RWPE1 (cell line): ENCODE results near the gene CNTN3.

Source experiments
- CTCF ChIA-PET: fragments of 350-600 bp; sonication (Branson Sonifier 250); formaldehyde crosslinking; extraction: SDS; loops from one replicate; lab custom pipeline; 2021; lab: Yijun Ruan, JAX
- POLR2A ChIA-PET: fragments of 400-600 bp; formaldehyde crosslinking; extraction: SDS; loops from one replicate; lab custom pipeline; 2020; ENCODE audit warnings: antibody characterized with exemption; ENCODE audit not compliant: low non-redundant PET; lab: Yijun Ruan, JAX
- DNase-seq: peaks from one replicate; pipeline ENCODE4 v3.0.0; 2012; ENCODE audit warnings: low spot score
- H3K27ac ChIP-seq: fragments of 450-650 bp; 2 replicates; pipeline ENCODE4 v1.5.1; 2017
- TF ChIP-seq, protein P1 (sequence below): fragments of 450-650 bp; conservative IDR thresholded peaks from 2 replicates; pipeline ENCODE4 v1.5.1; 2017; ENCODE audit warnings: low read depth, mild to moderate bottlenecking

Gene CNTN3

GRCh38 chr3:74621581-74621980, 7.1 kb upstream of the CNTN3 start:
- H3K27ac ChIP-seq, result no peak overlapping the region
- ChIA-PET CTCF (no interaction called here), POLR2A (no interaction called here)
- TF ChIP-seq, protein P1, sequence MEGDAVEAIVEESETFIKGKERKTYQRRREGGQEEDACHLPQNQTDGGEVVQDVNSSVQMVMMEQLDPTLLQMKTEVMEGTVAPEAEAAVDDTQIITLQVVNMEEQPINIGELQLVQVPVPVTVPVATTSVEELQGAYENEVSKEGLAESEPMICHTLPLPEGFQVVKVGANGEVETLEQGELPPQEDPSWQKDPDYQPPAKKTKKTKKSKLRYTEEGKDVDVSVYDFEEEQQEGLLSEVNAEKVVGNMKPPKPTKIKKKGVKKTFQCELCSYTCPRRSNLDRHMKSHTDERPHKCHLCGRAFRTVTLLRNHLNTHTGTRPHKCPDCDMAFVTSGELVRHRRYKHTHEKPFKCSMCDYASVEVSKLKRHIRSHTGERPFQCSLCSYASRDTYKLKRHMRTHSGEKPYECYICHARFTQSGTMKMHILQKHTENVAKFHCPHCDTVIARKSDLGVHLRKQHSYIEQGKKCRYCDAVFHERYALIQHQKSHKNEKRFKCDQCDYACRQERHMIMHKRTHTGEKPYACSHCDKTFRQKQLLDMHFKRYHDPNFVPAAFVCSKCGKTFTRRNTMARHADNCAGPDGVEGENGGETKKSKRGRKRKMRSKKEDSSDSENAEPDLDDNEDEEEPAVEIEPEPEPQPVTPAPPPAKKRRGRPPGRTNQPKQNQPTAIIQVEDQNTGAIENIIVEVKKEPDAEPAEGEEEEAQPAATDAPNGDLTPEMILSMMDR, result no peak
- DNase-seq, result no peak

DNA sequence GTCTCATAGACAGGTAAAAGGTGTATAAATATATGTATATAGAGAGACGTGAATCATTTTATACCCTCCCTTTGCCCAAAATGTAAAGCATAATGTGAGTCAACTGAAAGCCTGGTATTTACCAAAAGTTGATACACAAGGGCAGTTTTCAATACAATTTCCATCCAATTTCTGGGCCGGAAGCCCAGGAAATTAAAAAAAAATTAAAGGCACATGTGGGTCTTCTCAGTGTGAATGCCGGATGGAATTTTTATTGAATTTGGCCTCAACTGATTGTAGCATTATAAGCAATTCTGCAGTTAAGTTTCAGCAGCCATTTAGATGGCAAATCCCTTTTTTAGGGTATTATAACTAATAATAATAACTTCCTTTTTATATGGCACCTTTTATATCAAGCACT, 3.3 kb upstream of the CNTN3 start:
- ChIA-PET POLR2A (no interaction called here), CTCF (no interaction called here)
- TF ChIP-seq, protein P1, result no peak
- H3K27ac ChIP-seq, result no peak overlapping the region
- DNase-seq, result no peak

- H3K27ac ChIP-seq, result no peak overlapping the region
- TF ChIP-seq, protein P1, result no peak
- ChIA-PET CTCF (no interaction called here), POLR2A (no interaction called here)
- no peak for DNase-seq
These were observed 845 bp downstream of the CNTN3 start for GRCh38 chr3:74613521-74614106.

- CTCF ChIA-PET, result no interaction called here
- no peak for DNase-seq
- no peak overlapping the region for H3K27ac ChIP-seq
These were observed 1.4 kb downstream of the CNTN3 start for GRCh38 chr3:74613060-74613459.

GRCh38 chr3:74611206-74611605, 3.3 kb downstream of the CNTN3 start:
- DNase-seq, result no peak
- CTCF ChIA-PET, result no interaction called here
- TF ChIP-seq, protein P1, result no peak
- no peak overlapping the region for H3K27ac ChIP-seq
- POLR2A ChIA-PET, result no interaction called here

More at GRCh38 chr3:74613060-74613459, 1.4 kb downstream of the CNTN3 start:
- TF ChIP-seq, protein P1, result no peak
- POLR2A ChIA-PET, result no interaction called here

- CTCF ChIA-PET, result no interaction called here
- TF ChIP-seq, protein P1, result no peak
- POLR2A ChIA-PET, result no interaction called here
- DNase-seq, result no peak
- no peak overlapping the region for H3K27ac ChIP-seq
These were observed 6.7 kb downstream of the CNTN3 start for GRCh38 chr3:74607803-74608202.
